ENCODE data around the gene PPIG. TPM values are rescaled to one million over a fixed set of nuclear protein-coding genes. Genes with fewer than 3 reads are reported as not detected.
"Not testable (repeated sequence)": the region's sequence is repeated elsewhere in the genome, so short reads cannot be mapped to it uniquely, and the experiment has no call there.

PPIG gene
- total RNA-seq, 3 donors from 2014 or later (not counting 1 experiment from before 2014, with no cell fraction given), result 42.2 to 58.3 (median 56.1) TPM

- DNase-seq (no peak), ATAC-seq (no peak)
- Histone ChIP-seq H3K4me3 (ENCODE audit: low read length) (no peak overlapping the region), H3K36me3 (ENCODE audit: control insufficient read depth, insufficient read depth, low read length) (no peaks in the 10 kb centered on the region), H3K9me3 (ENCODE audit: control insufficient read depth, insufficient read depth, low read length) (no peaks in the 10 kb centered on the region), H3K4me1 (ENCODE audit: control insufficient read depth, insufficient read depth, low read length) (no peaks in the 10 kb centered on the region), H3K27me3 (ENCODE audit: control insufficient read depth, insufficient read depth, low read length) (no peaks in the 10 kb centered on the region), H3K27ac (ENCODE audit: low read length) (no peak overlapping the region)
- intact Hi-C loops (cut with micrococcal nuclease), result no loop called here
- TF ChIP-seq CTCF (IDR thresholded peaks at IDR 0.05), result no peak
- Mint-ChIP-seq H3K4me1 (peaks cover 0 to 5% of the 10 kb centered on the region in 2 donors), H3K36me3 (no peaks in the 10 kb centered on the region), H3K27me3 (ENCODE audit: low read depth in 2 of 2) (no peaks in the 10 kb centered on the region), H3K27ac (no peak overlapping the region), H3K9me3 (no peaks in the 10 kb centered on the region), H3K4me3 (no peak overlapping the region)
- no CpG with 5 or more reads among the region's 1 CpG for WGBS (ENCODE audit: insufficient coverage)
Observed at GRCh38 chr2:169565686-169566085, 18.5 kb upstream of the PPIG start.

- no peaks in the 10 kb centered on the region for H3K36me3 ChIP-seq (ENCODE audit: control insufficient read depth, insufficient read depth, low read length)
- Mint-ChIP-seq H3K4me3 (no peak overlapping the region), H3K27me3 (ENCODE audit: low read depth in 2 of 2) (no peaks in the 10 kb centered on the region), H3K9me3 (no peaks in the 10 kb centered on the region), H3K4me1 (peaks cover 12 to 18% of the 10 kb centered on the region in 2 donors), H3K36me3 (no peaks in the 10 kb centered on the region), H3K27ac (no peak overlapping the region)
- peaks cover 5% of the 10 kb centered on the region for H3K4me1 ChIP-seq (ENCODE audit: control insufficient read depth, insufficient read depth, low read length)
- H3K9me3 ChIP-seq (ENCODE audit: control insufficient read depth, insufficient read depth, low read length), result no peaks in the 10 kb centered on the region
- H3K27ac ChIP-seq (ENCODE audit: low read length), result no peak overlapping the region
- no peak for TF ChIP-seq CTCF (IDR thresholded peaks at IDR 0.05)
- no peaks in the 10 kb centered on the region for H3K27me3 ChIP-seq (ENCODE audit: control insufficient read depth, insufficient read depth, low read length)
- 96% methylated on average over 2 of the region's 2 CpGs for WGBS (ENCODE audit: insufficient coverage)
- DNase-seq (no peak), ATAC-seq (no peak)
- H3K4me3 ChIP-seq (ENCODE audit: low read length), result no peak overlapping the region
- intact Hi-C loops (cut with micrococcal nuclease), result no loop called here
Observed at GRCh38 chr2:169569948-169570347, 14.2 kb upstream of the PPIG start.

GRCh38 chr2:169570752-169571151 is 13.4 kb upstream of the PPIG start:
- peaks cover 12 to 18% of the 10 kb centered on the region in 2 donors for H3K4me1 Mint-ChIP-seq
- H3K27me3 ChIP-seq (ENCODE audit: control insufficient read depth, insufficient read depth, low read length); H3K36me3 ChIP-seq (ENCODE audit: control insufficient read depth, insufficient read depth, low read length); H3K4me1 ChIP-seq (ENCODE audit: control insufficient read depth, insufficient read depth, low read length); DNase-seq; H3K27ac ChIP-seq (ENCODE audit: low read length); H3K9me3 Mint-ChIP-seq; ATAC-seq; H3K4me3 ChIP-seq (ENCODE audit: low read length); H3K27me3 Mint-ChIP-seq (ENCODE audit: low read depth in 2 of 2); H3K4me3 Mint-ChIP-seq; H3K36me3 Mint-ChIP-seq; intact Hi-C loops (cut with micrococcal nuclease); H3K27ac Mint-ChIP-seq; H3K9me3 ChIP-seq (ENCODE audit: control insufficient read depth, insufficient read depth, low read length): not testable (repeated sequence)
- WGBS (ENCODE audit: insufficient coverage), result 96% methylated on average over 4 of the region's 4 CpGs

- no peaks in the 10 kb centered on the region for H3K36me3 Mint-ChIP-seq
- H3K4me3 ChIP-seq (ENCODE audit: low read length), result no peak overlapping the region
- H3K27me3 ChIP-seq (ENCODE audit: control insufficient read depth, insufficient read depth, low read length), result no peaks in the 10 kb centered on the region
- no peak overlapping the region for H3K4me3 Mint-ChIP-seq
- WGBS (ENCODE audit: insufficient coverage), result 100% methylated on average over 2 of the region's 3 CpGs
- ATAC-seq (no peak), DNase-seq (no peak)
- H3K27ac Mint-ChIP-seq, result no peak overlapping the region
- intact Hi-C loops (cut with micrococcal nuclease), result no loop called here
- H3K4me1 Mint-ChIP-seq, result peaks cover 12 to 18% of the 10 kb centered on the region in 2 donors
- TF ChIP-seq CTCF (IDR thresholded peaks at IDR 0.05), result no peak
- H3K9me3 ChIP-seq (ENCODE audit: control insufficient read depth, insufficient read depth, low read length), result no peaks in the 10 kb centered on the region
- no peaks in the 10 kb centered on the region for H3K27me3 Mint-ChIP-seq (ENCODE audit: low read depth in 2 of 2)
- H3K36me3 ChIP-seq (ENCODE audit: control insufficient read depth, insufficient read depth, low read length), result no peaks in the 10 kb centered on the region
- H3K9me3 Mint-ChIP-seq, result no peaks in the 10 kb centered on the region
- H3K27ac ChIP-seq (ENCODE audit: low read length), result no peak overlapping the region
- peaks cover 5% of the 10 kb centered on the region for H3K4me1 ChIP-seq (ENCODE audit: control insufficient read depth, insufficient read depth, low read length)
Observed at GRCh38 chr2:169571571-169571970, 12.6 kb upstream of the PPIG start.
